ENCODE data around the gene COL1A1.

Gene COL1A1

DNA sequence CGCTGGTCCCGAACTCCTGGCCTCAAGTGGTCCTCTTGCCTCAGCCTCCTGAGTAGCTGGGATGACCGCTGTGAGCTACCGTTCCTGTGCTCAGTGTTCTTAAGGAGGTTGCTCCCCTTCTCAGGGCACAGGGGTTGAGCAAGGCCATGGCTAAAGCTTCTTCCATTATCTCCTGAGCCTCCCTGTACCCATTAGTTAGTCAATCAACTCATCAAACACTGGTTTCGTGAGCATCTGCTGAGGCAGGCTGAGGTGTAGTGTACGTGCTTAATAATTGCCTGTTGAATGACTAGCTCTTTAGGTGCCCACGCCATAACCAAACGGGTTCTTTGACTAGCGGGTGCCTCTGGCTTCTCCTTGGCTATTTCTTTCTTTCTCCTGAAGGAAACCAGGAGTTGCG is 24.0 kb downstream of the COL1A1 start:
- no peak for DNase-seq (ENCODE audit: low spot score)
- in situ Hi-C loops (cut with MboI; ENCODE audit: low pct_unique_long_range_greater_than_20kb, low sequenced_read_pairs, unreplicated experiment), result no loop called here
- TF ChIP-seq, protein P1, sequence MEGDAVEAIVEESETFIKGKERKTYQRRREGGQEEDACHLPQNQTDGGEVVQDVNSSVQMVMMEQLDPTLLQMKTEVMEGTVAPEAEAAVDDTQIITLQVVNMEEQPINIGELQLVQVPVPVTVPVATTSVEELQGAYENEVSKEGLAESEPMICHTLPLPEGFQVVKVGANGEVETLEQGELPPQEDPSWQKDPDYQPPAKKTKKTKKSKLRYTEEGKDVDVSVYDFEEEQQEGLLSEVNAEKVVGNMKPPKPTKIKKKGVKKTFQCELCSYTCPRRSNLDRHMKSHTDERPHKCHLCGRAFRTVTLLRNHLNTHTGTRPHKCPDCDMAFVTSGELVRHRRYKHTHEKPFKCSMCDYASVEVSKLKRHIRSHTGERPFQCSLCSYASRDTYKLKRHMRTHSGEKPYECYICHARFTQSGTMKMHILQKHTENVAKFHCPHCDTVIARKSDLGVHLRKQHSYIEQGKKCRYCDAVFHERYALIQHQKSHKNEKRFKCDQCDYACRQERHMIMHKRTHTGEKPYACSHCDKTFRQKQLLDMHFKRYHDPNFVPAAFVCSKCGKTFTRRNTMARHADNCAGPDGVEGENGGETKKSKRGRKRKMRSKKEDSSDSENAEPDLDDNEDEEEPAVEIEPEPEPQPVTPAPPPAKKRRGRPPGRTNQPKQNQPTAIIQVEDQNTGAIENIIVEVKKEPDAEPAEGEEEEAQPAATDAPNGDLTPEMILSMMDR (IDR thresholded peaks at IDR 0.05; ENCODE audit: extremely low read depth, insufficient read depth, missing control alignments), result no peak

DNA sequence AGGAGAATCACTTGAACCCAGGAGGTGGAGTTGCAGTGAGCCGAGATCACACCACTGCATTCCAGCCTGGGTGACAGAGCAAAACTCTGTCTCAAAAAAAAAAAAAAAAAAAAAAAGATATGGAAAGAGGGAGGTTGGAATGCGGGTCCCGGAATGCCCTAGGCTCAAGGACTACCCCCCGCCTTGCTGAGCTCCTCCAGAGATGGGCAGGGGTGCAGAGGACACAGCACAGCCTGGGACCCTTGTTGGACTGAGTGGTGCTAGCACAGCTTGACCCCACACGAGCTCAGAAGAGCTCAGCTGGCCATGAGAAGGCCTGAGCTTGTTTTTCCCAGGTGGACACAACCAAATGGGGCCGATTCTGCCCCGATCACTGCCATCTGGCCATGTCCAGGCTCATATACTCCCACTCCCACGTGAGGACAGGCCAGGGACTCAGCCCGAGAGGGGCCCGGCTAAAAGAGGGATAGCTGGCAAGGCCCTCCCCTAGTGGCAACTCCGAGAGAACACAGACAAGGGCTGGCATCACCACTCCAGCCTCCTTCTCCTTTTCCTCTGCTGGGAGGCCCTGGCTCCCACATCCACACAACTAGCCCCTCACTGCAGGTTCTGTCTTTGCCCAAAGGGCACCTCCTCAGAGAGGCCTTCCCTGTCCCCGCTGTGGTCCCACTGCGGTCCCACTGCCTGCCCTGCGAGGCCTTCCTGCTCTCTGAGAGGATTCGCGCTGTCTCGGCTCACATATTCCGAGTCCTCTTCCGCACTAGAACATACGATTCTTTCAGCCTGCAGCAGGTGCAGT is 24.7 kb downstream of the COL1A1 start:
- TF ChIP-seq, protein P1 (IDR thresholded peaks at IDR 0.05; ENCODE audit: extremely low read depth, insufficient read depth, missing control alignments), result no peak
- DNase-seq (ENCODE audit: low spot score), result no peak
- in situ Hi-C loops (cut with MboI; ENCODE audit: low pct_unique_long_range_greater_than_20kb, low sequenced_read_pairs, unreplicated experiment), result no loop called here

DNA sequence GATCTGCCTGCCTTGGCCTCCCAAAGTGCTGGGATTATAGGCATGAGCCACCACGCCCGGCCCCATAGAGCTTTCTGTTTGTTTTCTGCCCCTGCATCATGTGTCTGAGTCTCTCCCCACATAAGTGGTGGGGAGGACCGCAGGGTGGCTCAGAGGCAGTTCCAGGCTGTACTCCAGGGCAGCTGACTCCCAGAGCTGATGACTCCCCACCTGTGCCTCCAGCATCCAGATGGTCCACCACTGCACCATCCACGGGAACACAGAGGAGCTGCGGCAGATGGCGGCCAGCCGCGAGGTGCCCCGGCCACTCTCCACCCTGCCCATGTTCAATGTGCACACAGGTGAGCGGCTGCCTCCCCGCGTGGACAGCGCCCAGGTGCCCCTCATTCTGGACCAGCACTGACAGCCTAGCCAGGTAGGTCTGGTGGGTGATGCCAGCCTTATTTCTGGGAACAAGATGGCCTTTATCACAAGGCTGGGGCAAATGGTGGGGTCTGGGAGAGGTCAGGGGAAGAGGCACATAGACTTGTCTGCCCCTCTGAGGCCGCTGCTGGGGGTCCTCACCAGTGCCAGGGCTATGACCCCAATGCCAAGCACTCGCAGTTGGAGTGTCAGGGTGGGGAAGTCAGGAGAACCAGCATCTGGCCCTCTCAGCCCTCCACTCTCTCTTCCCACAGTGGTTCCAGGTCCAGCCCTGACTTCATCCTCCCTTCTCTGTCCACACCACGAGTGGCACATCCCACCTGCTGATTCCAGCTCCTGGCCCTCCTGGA is 26.2 kb downstream of the COL1A1 start:
- TF ChIP-seq, protein P1 (IDR thresholded peaks at IDR 0.05; ENCODE audit: extremely low read depth, insufficient read depth, missing control alignments), result no peak
- no peak for DNase-seq (ENCODE audit: low spot score)
- in situ Hi-C loops (cut with MboI; ENCODE audit: low pct_unique_long_range_greater_than_20kb, low sequenced_read_pairs, unreplicated experiment), result no loop called here

DNA sequence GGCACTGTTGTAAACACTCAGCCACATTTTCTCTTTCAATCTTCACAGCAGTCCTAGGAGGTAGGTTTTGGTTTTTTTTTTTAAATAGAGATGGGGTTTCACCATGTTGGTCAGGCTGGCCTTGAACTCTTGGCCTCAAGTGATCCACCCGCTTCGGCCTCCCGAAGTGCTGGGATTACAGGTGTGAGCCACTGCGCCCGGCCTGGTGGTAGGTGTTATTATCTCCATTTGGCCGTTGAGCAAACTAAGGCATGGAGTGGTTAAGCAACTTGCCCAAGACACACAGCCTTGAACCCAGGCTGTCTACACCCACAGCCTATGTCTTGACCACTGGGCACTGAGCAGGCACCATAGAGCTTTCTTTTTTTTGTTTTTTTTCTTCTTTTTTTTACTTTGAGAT is 27.0 kb downstream of the COL1A1 start:
- in situ Hi-C loops (cut with MboI; ENCODE audit: low pct_unique_long_range_greater_than_20kb, low sequenced_read_pairs, unreplicated experiment), result no loop called here
- TF ChIP-seq, protein P1 (IDR thresholded peaks at IDR 0.05; ENCODE audit: extremely low read depth, insufficient read depth, missing control alignments), result no peak
- no peak for DNase-seq (ENCODE audit: low spot score)

DNA sequence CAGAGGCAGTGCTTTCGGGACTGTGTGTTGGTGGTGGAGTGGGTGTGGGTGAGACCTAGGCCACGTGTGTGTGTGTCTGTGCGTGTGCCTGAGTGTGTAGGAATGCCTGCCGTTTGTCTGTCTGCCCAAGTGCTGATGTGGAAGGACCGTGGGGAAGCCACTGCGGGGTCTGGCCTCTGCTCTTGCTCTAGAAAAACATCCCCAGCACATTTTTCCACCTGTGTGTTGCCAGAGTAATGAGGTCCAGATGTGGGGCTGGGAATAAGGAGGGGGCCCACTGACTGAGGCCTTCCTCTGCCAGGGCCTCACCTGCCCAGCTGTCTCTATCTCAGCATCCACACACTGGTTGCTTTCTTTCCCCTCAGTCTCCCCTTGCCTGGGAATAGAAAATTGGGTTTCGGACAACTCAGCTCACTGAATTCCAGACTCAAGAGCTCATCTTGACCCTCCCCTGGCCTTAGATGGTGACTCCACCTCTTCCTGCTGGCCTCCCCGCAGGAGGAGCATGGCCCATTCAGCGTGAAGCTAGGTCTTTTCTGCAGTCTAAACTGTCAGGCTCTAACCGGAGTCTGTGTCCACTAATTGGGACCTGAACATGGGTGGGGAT is 28.0 kb downstream of the COL1A1 start:
- in situ Hi-C loops (cut with MboI; ENCODE audit: low pct_unique_long_range_greater_than_20kb, low sequenced_read_pairs, unreplicated experiment), result no loop called here
- DNase-seq (ENCODE audit: low spot score), result no peak
- TF ChIP-seq, protein P1 (IDR thresholded peaks at IDR 0.05; ENCODE audit: extremely low read depth, insufficient read depth, missing control alignments), result no peak

DNA sequence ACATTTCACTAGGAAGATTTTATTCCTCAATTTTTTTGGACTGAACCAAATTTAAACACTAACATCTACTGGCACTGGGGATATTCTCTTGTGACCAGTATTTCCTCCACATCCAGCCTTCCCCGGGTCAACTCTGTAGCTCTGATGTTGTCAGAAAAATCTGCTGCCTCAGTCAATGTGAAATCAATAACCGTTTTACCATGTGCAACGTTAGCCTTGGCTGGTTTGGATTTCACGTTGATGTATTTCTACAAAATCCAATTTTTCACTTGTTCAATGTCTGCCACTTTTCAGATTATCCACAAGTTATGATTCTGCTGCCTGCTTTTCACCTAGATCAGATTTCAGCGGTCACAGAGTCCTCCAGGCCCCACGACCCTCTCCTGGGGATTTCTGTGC is 28.5 kb downstream of the COL1A1 start:
- TF ChIP-seq, protein P1 (IDR thresholded peaks at IDR 0.05; ENCODE audit: extremely low read depth, insufficient read depth, missing control alignments), result no peak
- no peak for DNase-seq (ENCODE audit: low spot score)
- in situ Hi-C loops (cut with MboI; ENCODE audit: low pct_unique_long_range_greater_than_20kb, low sequenced_read_pairs, unreplicated experiment), result no loop called here
